ENCODE results near the gene ZNF532. TPM values are rescaled to one million over a fixed set of nuclear protein-coding genes. Genes with fewer than 3 reads are reported as not detected.
"Not testable (repeated sequence)": the region's sequence is repeated elsewhere in the genome, so short reads cannot be mapped to it uniquely, and the experiment has no call there.

Gene ZNF532
- total RNA-seq, 4 donors from 2014 or later, result 3.9 to 188 (median 12.7) TPM

- H3K27me3 ChIP-seq, result no peaks in the 10 kb centered on the region
- no peak overlapping the region for H3K4me3 ChIP-seq
- DNase-seq, result no peak
- H3K27ac ChIP-seq, result no peak overlapping the region
- no peak for TF ChIP-seq POLR2A (IDR thresholded peaks at IDR 0.05)
- TF ChIP-seq, protein P1, sequence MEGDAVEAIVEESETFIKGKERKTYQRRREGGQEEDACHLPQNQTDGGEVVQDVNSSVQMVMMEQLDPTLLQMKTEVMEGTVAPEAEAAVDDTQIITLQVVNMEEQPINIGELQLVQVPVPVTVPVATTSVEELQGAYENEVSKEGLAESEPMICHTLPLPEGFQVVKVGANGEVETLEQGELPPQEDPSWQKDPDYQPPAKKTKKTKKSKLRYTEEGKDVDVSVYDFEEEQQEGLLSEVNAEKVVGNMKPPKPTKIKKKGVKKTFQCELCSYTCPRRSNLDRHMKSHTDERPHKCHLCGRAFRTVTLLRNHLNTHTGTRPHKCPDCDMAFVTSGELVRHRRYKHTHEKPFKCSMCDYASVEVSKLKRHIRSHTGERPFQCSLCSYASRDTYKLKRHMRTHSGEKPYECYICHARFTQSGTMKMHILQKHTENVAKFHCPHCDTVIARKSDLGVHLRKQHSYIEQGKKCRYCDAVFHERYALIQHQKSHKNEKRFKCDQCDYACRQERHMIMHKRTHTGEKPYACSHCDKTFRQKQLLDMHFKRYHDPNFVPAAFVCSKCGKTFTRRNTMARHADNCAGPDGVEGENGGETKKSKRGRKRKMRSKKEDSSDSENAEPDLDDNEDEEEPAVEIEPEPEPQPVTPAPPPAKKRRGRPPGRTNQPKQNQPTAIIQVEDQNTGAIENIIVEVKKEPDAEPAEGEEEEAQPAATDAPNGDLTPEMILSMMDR (IDR thresholded peaks at IDR 0.05), result no peak
- H3K9me3 ChIP-seq, result no peaks in the 10 kb centered on the region
- no peaks in the 10 kb centered on the region for H3K4me1 ChIP-seq
- H3K36me3 ChIP-seq, result no peaks in the 10 kb centered on the region
Observed at GRCh38 chr18:59013744-59014143, 149.1 kb downstream of the ZNF532 start.

DNA sequence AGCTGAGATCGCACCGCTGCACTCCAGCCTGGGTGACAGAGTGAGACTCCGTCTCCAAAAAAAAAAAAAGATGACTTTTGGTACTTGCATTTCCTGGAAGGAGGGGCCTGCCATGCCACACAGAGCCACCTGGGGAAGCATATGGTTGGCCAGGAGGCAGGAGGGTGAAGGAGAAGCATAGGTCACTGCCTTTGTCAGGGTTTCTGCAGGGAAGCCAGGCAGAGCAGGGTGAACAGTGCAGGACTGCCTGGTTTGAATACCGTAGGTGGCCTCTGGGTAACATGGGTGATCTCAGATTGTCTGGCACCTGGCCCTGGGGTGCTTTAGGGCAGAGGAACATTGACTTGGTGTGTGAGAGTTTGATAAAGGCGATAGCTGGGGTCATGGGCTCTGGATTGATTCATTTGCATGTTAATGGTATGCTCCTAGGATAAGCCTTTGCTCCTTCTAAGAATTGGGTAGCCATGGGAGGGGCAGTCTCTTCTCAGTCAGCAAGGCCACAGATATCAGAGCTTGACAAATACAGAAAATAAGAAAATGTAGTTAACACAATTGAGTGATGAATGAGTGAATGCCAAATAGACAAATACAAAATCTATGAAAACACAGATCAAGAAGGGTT lies 151.0 kb downstream of the ZNF532 start:
- DNase-seq, result no peak
- H3K27ac ChIP-seq, result no peak overlapping the region
- no peaks in the 10 kb centered on the region for H3K9me3 ChIP-seq
- no peak for TF ChIP-seq POLR2A (IDR thresholded peaks at IDR 0.05)
- TF ChIP-seq, protein P1 (IDR thresholded peaks at IDR 0.05), result no peak
- no peak overlapping the region for H3K4me3 ChIP-seq
- H3K36me3 ChIP-seq, result no peaks in the 10 kb centered on the region
- no peaks in the 10 kb centered on the region for H3K4me1 ChIP-seq
- no peaks in the 10 kb centered on the region for H3K27me3 ChIP-seq

- H3K4me1 ChIP-seq, result no peaks in the 10 kb centered on the region
- TF ChIP-seq, protein P1 (IDR thresholded peaks at IDR 0.05), result no peak
- no peak for TF ChIP-seq POLR2A (IDR thresholded peaks at IDR 0.05)
- no peaks in the 10 kb centered on the region for H3K9me3 ChIP-seq
- DNase-seq, result no peak
- H3K36me3 ChIP-seq, result no peaks in the 10 kb centered on the region
- no peak overlapping the region for H3K27ac ChIP-seq
- no peak overlapping the region for H3K4me3 ChIP-seq
- no peaks in the 10 kb centered on the region for H3K27me3 ChIP-seq
Observed at GRCh38 chr18:59021500-59021899, 156.8 kb downstream of the ZNF532 start.

- Histone ChIP-seq H3K27ac (no peak overlapping the region), H3K27me3 (no peaks in the 10 kb centered on the region), H3K9me3 (no peaks in the 10 kb centered on the region), H3K36me3 (no peaks in the 10 kb centered on the region), H3K4me1 (no peaks in the 10 kb centered on the region), H3K4me3 (no peak overlapping the region)
- no peak for DNase-seq
- TF ChIP-seq, protein P1 (IDR thresholded peaks at IDR 0.05), result no peak
- no peak for TF ChIP-seq POLR2A (IDR thresholded peaks at IDR 0.05)
Observed at GRCh38 chr18:59022167-59022945, 157.7 kb downstream of the ZNF532 start.

- H3K36me3 ChIP-seq, result no peaks in the 10 kb centered on the region
- TF ChIP-seq POLR2A (IDR thresholded peaks at IDR 0.05), result no peak
- TF ChIP-seq, protein P1 (IDR thresholded peaks at IDR 0.05), result no peak
- DNase-seq, result no peak
- H3K4me1 ChIP-seq, result no peaks in the 10 kb centered on the region
- H3K9me3 ChIP-seq, result no peaks in the 10 kb centered on the region
- no peak overlapping the region for H3K4me3 ChIP-seq
- no peaks in the 10 kb centered on the region for H3K27me3 ChIP-seq
- H3K27ac ChIP-seq, result peak overlapping the region in 1 of 4 donors; percentile 15
Observed at GRCh38 chr18:59024829-59025228, 160.2 kb downstream of the ZNF532 start.

- H3K27me3 ChIP-seq, H3K36me3 ChIP-seq, H3K4me1 ChIP-seq, DNase-seq, H3K9me3 ChIP-seq, H3K4me3 ChIP-seq: not testable (repeated sequence)
- H3K27ac ChIP-seq, result peak overlapping the region in 1 of 4 donors; percentile 4
Observed at GRCh38 chr18:59025532-59025931, 160.9 kb downstream of the ZNF532 start.

Data from Peyer's patch (tissue), 4 donors.